Vagina (tissue), 2 donors: ENCODE results near the gene ISG20. TPM values are rescaled to one million over a fixed set of nuclear protein-coding genes. Genes with fewer than 3 reads are reported as not detected.
A peak's percentile ranks its signal among the peaks of the same experiment; 100 is the strongest.
"Not testable (repeated sequence)": the region's sequence is repeated elsewhere in the genome, so short reads cannot be mapped to it uniquely, and the experiment has no call there.

Experiments used
- DNase-seq, 2 donors: peaks; one replicate each; pipeline ENCODE4 v3.0.0-alpha.2; 2017; ENCODE audit errors: extremely low spot score in 2 of 2
- H3K27ac ChIP-seq: fragments of 200-600 bp; sonication (generic); one replicate; pipeline ENCODE4 v1.5.1; 2019
- H3K27me3 ChIP-seq: fragments of 200-600 bp; sonication (generic); one replicate; pipeline ENCODE4 v1.5.1; 2019
- H3K36me3 ChIP-seq, 2 donors: fragments of 200-600 bp; sonication (generic); one replicate each; pipeline ENCODE4 v1.5.1; 2017 to 2019
- H3K4me1 ChIP-seq: fragments of 200-600 bp; sonication (generic); one replicate; pipeline ENCODE4 v1.5.1; 2019
- H3K4me3 ChIP-seq, 2 donors: fragments of 200-600 bp; sonication (generic); 1 replicate in 1 of 2; 2 replicates in 1 of 2; pipeline ENCODE4 v1.5.1; 2016 to 2019
- H3K9me3 ChIP-seq: fragments of 200-600 bp; sonication (generic); one replicate; pipeline ENCODE4 v1.5.1; 2019
- POLR2A ChIP-seq, 2 donors: fragments of 450-650 bp; IDR thresholded peaks; one replicate each; pipeline ENCODE4 v1.6.1; 2017; ENCODE audit warnings: antibody characterized with exemption in 2 of 2, mild to moderate bottlenecking in 2 of 2, moderate library complexity in 2 of 2
- POLR2AphosphoS5 ChIP-seq, 2 donors: sonication (generic); formaldehyde crosslinking; IDR thresholded peaks; one replicate each; pipeline ENCODE4 v1.9.0; 2017; ENCODE audit warnings: antibody characterized with exemption in 2 of 2, mild to moderate bottlenecking in 2 of 2, low read depth in 1 of 2; ENCODE audit not compliant: insufficient read depth in 1 of 2
- intact Hi-C: fragments of 100-400 bp; cut with DNase I; formaldehyde crosslinking; loops from one replicate; pipeline ENCODE4 v1.15.1; 2023
- total RNA-seq: library from RNA; depleted of rRNA; stranded (reverse); fragments of >200 nt; gene quantifications from one replicate; pipeline ENCODE4 v1.2.3, GENCODE V29; 2016
- TF ChIP-seq, protein P1 (sequence below), 3 experiments: fragments of 450-650 bp in 2 of 3; fragments of 200-600 bp in 1 of 3; sonication (generic) in 1 of 3; IDR thresholded peaks; one replicate each; pipeline ENCODE4 v1.5.1; 2017 to 2019; ENCODE audit warnings: antibody characterized with exemption in 3 of 3, mild to moderate bottlenecking in 2 of 3, moderate library complexity in 2 of 3

ISG20 gene
- total RNA-seq, 1 donor from 2014 or later: 15.7 TPM

DNA sequence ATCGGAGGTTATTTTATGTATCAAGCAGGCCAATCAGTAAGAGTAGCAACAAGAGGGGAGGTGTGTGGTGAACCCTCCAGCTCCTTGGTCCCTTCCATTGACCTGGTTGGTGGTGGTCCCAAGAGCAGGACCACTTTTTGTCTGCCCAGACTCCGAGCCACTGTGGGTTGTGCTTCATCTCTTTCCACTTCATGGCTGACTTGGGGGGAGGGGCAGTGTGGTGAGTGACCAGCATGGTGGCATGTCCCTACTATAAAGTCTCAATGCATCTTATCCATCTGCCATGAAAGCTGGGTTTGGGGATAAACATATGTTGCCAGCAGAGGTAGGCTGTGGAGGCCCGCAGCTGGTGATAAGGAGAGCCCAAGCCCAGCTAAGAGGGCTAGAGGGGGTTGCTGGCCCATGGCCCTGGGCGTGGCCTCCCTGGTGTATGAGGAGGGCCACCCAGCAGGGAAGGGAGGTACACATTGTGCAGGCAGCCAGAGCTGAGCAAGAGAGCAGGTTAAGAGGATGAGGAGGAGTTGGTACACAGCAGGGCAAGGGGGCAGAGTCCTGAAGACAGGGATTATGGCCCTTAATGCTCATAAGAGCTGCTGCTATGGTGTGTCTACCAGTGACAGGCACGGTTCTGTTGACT lies 10.7 kb upstream of the ISG20 start:
- intact Hi-C loops: no loop called here

DNA sequence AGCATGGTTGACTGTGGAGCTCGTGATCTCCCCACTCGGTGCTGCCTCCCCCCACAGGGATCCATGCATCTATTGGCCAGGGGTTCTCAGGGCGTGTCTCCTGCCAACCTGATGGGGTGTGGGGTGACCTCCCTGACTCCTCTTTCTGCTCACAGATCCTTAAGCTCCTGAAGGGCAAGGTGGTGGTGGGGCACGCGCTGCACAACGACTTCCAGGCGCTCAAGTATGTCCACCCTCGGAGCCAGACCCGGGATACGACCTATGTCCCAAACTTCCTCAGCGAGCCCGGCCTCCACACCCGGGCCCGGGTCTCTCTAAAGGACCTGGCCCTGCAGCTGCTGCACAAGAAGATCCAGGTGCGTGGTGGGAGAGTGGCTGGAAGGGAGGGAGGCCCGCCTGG lies 9.7 kb upstream of the ISG20 start:
- Histone ChIP-seq H3K9me3 (no peaks in the 10 kb centered on the region), H3K27me3 (no peaks in the 10 kb centered on the region), H3K36me3 (peaks cover 0 to 61% of the 10 kb centered on the region in 2 donors), H3K4me3 (no peak overlapping the region), H3K27ac (no peak overlapping the region), H3K4me1 (peaks cover 24% of the 10 kb centered on the region)
- intact Hi-C loops: no loop called here
- TF ChIP-seq POLR2A (IDR thresholded peaks at IDR 0.05) (no peak), POLR2AphosphoS5 (IDR thresholded peaks at IDR 0.05; ENCODE audit: insufficient read depth in 1 of 2, low read depth in 1 of 2) (no peak)
- TF ChIP-seq, protein P1, sequence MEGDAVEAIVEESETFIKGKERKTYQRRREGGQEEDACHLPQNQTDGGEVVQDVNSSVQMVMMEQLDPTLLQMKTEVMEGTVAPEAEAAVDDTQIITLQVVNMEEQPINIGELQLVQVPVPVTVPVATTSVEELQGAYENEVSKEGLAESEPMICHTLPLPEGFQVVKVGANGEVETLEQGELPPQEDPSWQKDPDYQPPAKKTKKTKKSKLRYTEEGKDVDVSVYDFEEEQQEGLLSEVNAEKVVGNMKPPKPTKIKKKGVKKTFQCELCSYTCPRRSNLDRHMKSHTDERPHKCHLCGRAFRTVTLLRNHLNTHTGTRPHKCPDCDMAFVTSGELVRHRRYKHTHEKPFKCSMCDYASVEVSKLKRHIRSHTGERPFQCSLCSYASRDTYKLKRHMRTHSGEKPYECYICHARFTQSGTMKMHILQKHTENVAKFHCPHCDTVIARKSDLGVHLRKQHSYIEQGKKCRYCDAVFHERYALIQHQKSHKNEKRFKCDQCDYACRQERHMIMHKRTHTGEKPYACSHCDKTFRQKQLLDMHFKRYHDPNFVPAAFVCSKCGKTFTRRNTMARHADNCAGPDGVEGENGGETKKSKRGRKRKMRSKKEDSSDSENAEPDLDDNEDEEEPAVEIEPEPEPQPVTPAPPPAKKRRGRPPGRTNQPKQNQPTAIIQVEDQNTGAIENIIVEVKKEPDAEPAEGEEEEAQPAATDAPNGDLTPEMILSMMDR (IDR thresholded peaks at IDR 0.05): no peak
- DNase-seq: no peak

More for the DNA sequence above, 10.7 kb upstream of the ISG20 start:
- H3K27ac ChIP-seq: no peak overlapping the region
- peaks cover 33% of the 10 kb centered on the region for H3K4me1 ChIP-seq
- H3K9me3 ChIP-seq: no peaks in the 10 kb centered on the region
- TF ChIP-seq POLR2A (IDR thresholded peaks at IDR 0.05): no peak
- no peak for DNase-seq
- peaks cover 0 to 61% of the 10 kb centered on the region in 2 donors for H3K36me3 ChIP-seq
- H3K27me3 ChIP-seq: no peaks in the 10 kb centered on the region
- no peak overlapping the region for H3K4me3 ChIP-seq

DNA sequence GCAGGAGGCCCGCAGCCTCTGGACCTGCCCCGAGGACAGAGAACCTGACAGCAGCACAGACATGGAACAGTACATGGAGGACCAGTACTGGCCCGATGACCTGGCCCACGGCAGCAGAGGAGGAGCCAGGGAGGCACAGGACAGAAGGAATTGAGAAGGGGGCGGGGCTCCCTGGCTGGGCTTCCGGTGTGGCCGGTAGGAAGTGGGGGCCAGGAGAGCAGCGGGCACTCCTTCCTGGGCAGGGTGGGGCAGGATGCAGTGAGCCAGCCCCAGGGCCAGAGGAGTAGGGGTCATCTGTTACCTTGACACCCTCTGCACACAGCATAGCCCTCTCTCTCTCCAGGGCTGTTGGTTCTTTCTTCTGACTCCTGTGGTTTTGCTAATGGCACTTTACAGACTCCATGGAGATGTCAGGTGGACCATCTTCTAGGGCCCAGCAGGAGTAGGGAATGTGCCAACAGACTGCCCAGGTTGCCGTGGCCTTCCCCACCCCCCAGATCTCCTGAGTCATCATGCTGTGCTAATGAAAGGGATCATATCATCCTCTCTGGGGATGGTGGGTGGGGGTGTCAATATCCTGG lies 8.6 kb upstream of the ISG20 start:
- no peaks in the 10 kb centered on the region for H3K27me3 ChIP-seq
- TF ChIP-seq, protein P1 (IDR thresholded peaks at IDR 0.05): no peak
- TF ChIP-seq POLR2A (IDR thresholded peaks at IDR 0.05): no peak
- TF ChIP-seq POLR2AphosphoS5 (IDR thresholded peaks at IDR 0.05; ENCODE audit: insufficient read depth in 1 of 2, low read depth in 1 of 2): peak; percentile 14 to 66
- H3K9me3 ChIP-seq: no peaks in the 10 kb centered on the region
- intact Hi-C loops: no loop called here
- H3K27ac ChIP-seq: peak overlapping the region; percentile 36
- no peak overlapping the region for H3K4me3 ChIP-seq
- DNase-seq: no peak
- H3K4me1 ChIP-seq: peaks cover 12% of the 10 kb centered on the region
- peaks cover 0 to 61% of the 10 kb centered on the region in 2 donors for H3K36me3 ChIP-seq

DNA sequence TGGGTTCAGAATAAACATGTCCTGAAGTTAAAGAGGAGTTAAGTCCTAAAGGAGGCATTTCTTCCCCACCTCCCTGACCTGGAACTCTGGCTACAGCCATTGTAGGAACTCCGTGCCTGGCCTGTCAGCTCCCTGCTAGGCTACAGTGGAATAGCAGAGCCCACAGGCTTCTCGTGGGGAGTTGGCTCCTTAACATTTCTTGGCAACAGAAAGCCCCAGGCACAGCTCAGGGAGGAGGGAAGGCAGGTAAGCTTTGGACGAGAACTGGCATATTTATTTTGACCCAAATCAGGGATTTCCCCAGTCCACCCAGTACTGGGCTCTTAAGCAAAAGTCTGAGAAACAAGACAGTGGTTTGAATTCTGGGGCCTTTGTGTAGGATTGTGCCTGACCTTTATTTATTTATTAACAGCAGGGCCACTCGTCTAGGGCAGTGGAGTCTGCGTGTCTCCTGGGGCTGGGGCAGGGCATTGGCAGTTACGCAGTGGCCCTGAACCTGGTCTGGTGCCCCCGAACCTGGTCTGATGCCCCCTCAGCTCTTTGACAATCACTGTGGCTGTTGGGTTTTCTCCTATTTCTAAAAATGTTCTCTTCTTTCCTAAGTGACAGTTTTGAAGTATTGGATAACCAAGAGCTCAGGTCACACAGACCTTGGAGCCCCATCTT lies 7.9 kb upstream of the ISG20 start:
- peaks cover 7% of the 10 kb centered on the region for H3K4me1 ChIP-seq
- intact Hi-C loops: no loop called here
- no peaks in the 10 kb centered on the region for H3K9me3 ChIP-seq
- peaks cover 0 to 60% of the 10 kb centered on the region in 2 donors for H3K36me3 ChIP-seq
- H3K27ac ChIP-seq: peak overlapping the region; percentile 36
- no peak for DNase-seq
- H3K4me3 ChIP-seq: no peak overlapping the region
- H3K27me3 ChIP-seq: no peaks in the 10 kb centered on the region
- no peak for TF ChIP-seq POLR2AphosphoS5 (IDR thresholded peaks at IDR 0.05; ENCODE audit: insufficient read depth in 1 of 2, low read depth in 1 of 2)
- TF ChIP-seq POLR2A (IDR thresholded peaks at IDR 0.05): no peak
- TF ChIP-seq, protein P1 (IDR thresholded peaks at IDR 0.05): no peak

DNA sequence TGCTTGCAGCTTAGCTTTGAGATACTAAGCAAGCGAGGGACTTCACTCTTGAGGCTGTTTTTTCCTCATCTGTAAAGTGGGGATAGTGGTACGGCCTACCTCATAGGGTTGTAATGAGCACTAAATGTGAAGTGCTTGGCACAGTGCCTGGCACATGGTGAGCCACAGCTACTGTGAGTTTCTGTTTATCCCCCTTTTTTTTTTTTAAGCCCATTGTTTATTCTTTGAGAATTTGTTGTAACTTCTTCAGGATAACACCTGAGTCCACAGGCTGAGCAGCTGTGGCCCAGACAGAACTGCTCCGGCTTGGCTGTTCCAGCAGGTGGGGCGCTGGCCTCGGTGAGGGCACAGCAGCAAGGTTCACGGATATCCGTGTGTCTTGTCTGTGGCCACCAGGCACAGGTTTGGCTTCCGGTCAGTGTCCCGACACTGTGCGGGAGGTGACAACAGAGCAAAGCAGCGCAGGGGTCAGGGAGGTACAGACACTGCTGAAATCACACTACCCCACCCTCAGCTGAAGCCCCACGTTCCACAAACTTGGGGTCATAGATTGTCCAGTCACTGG lies 7.3 kb upstream of the ISG20 start:
- DNase-seq: no peak
- H3K36me3 ChIP-seq: peaks cover 0 to 54% of the 10 kb centered on the region in 2 donors
- no peaks in the 10 kb centered on the region for H3K27me3 ChIP-seq
- peaks cover 1% of the 10 kb centered on the region for H3K4me1 ChIP-seq
- H3K27ac ChIP-seq: peak overlapping the region; percentile 11
- no peak overlapping the region for H3K4me3 ChIP-seq
- intact Hi-C loops: no loop called here
- H3K9me3 ChIP-seq: no peaks in the 10 kb centered on the region
- TF ChIP-seq POLR2A (IDR thresholded peaks at IDR 0.05) (no peak), POLR2AphosphoS5 (IDR thresholded peaks at IDR 0.05; ENCODE audit: insufficient read depth in 1 of 2, low read depth in 1 of 2) (no peak)
- TF ChIP-seq, protein P1 (IDR thresholded peaks at IDR 0.05): no peak

DNA sequence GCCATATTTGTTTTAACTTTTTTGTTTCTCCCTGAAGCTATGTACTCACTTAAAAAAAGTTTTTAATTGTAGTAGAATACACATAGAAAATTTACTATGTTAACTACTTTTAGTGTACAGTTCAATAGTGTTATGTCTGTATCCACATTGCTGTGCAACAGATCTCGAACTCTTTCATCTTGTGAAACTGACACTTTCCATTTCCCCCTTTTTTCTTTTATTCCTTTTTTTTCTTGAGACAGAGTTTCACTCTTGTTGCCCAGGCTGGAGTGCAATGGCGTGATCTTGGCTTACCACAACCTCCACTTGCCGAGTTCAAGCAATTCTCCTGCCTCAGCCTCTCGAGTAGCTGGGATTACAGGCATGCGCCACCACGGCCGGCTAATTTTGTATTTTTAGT lies 6.0 kb upstream of the ISG20 start:
- H3K27ac ChIP-seq, H3K27me3 ChIP-seq, H3K9me3 ChIP-seq, intact Hi-C loops, H3K4me3 ChIP-seq, DNase-seq, H3K4me1 ChIP-seq: not testable (repeated sequence)
- H3K36me3 ChIP-seq: peaks cover 0 to 45% of the 10 kb centered on the region in 2 donors
